Left ventricle myocardium inferior (tissue), 1 donor: ENCODE data around the gene YEATS4. TPM values are rescaled to one million over a fixed set of nuclear protein-coding genes. Genes with fewer than 3 reads are reported as not detected.

ENCODE experiments used
- DNase-seq: peaks from one replicate; pipeline ENCODE4 v3.0.0-alpha.2; 2020
- H3K27ac ChIP-seq: fragments of 200-600 bp; replicated peaks from 2 replicates; pipeline ENCODE4 v1.8.0; 2021
- H3K27me3 ChIP-seq: fragments of 200-600 bp; 2 replicates; pipeline ENCODE4 v1.8.0; 2021; ENCODE audit warnings: low read depth
- H3K36me3 ChIP-seq: fragments of 200-600 bp; 2 replicates; pipeline ENCODE4 v1.8.0; 2021
- H3K4me1 ChIP-seq: fragments of 200-600 bp; 2 replicates; pipeline ENCODE4 v1.8.0; 2021
- H3K4me3 ChIP-seq: fragments of 200-600 bp; 2 replicates; pipeline ENCODE4 v1.8.0; 2021; ENCODE audit warnings: mild to moderate bottlenecking, moderate library complexity
- H3K9me3 ChIP-seq: fragments of 200-600 bp; replicated peaks from 2 replicates; pipeline ENCODE4 v1.8.0; 2021
- CTCF ChIP-seq: fragments of 200-600 bp; IDR thresholded peaks from 2 replicates; pipeline ENCODE4 v1.8.0; 2021; ENCODE audit warnings: antibody characterized with exemption, mild to moderate bottlenecking, borderline replicate concordance
- intact Hi-C: fragments of 100-400 bp; cut with micrococcal nuclease; formaldehyde crosslinking; loops from one replicate; pipeline ENCODE4 v1.11.0; 2022
- total RNA-seq: library from RNA; stranded (reverse); fragmentation: NEBNext Ultra II Directional; extraction: Animal tissue kit (Norgen Biotek cat#: 25700); gene quantifications from one replicate; pipeline ENCODE4 v1.2.1, GENCODE V29; 2021
- donor health status: DM: no; HTN: yes; CAD: no; lungs with severe emphysema.

Gene YEATS4
- total RNA-seq, 1 donor from 2014 or later = 12.8 TPM

- Histone ChIP-seq H3K4me1 (no peaks in the 10 kb centered on the region), H3K27ac (no peak overlapping the region), H3K4me3 (no peak overlapping the region), H3K27me3 (no peaks in the 10 kb centered on the region), H3K9me3 (no peaks in the 10 kb centered on the region), H3K36me3 (peaks cover 6% of the 10 kb centered on the region)
- no peak for TF ChIP-seq CTCF
- DNase-seq = no peak
- intact Hi-C loops = no loop called here
Measured at GRCh38 chr12:69405566-69405865, 46.0 kb downstream of the YEATS4 start.

GRCh38 chr12:69406217-69406616 lies 46.7 kb downstream of the YEATS4 start:
- no peaks in the 10 kb centered on the region for H3K9me3 ChIP-seq
- H3K36me3 ChIP-seq = peaks cover 6% of the 10 kb centered on the region
- no peak for DNase-seq
- H3K27me3 ChIP-seq = no peaks in the 10 kb centered on the region
- H3K27ac ChIP-seq = no peak overlapping the region
- no peak for TF ChIP-seq CTCF
- no peaks in the 10 kb centered on the region for H3K4me1 ChIP-seq
- no peak overlapping the region for H3K4me3 ChIP-seq
- intact Hi-C loops = no loop called here

- no peak for DNase-seq
- no peak overlapping the region for H3K27ac ChIP-seq
- no peak for TF ChIP-seq CTCF
- peaks cover 6% of the 10 kb centered on the region for H3K36me3 ChIP-seq
- peaks cover 1% of the 10 kb centered on the region for H3K4me1 ChIP-seq
- no peaks in the 10 kb centered on the region for H3K27me3 ChIP-seq
- H3K4me3 ChIP-seq = no peak overlapping the region
- no peaks in the 10 kb centered on the region for H3K9me3 ChIP-seq
- intact Hi-C loops = no loop called here
Measured at GRCh38 chr12:69410571-69410970, 51.0 kb downstream of the YEATS4 start.

GRCh38 chr12:69412655-69413054 lies 53.1 kb downstream of the YEATS4 start:
- no peak for DNase-seq
- no peak for TF ChIP-seq CTCF
- Histone ChIP-seq H3K9me3 (no peaks in the 10 kb centered on the region), H3K4me1 (peaks cover 11% of the 10 kb centered on the region), H3K36me3 (peaks cover 6% of the 10 kb centered on the region), H3K4me3 (no peak overlapping the region), H3K27me3 (no peaks in the 10 kb centered on the region), H3K27ac (no peak overlapping the region)
- intact Hi-C loops = no loop called here

- Histone ChIP-seq H3K27ac (peak overlapping the region; percentile 41), H3K4me1 (peaks cover 11% of the 10 kb centered on the region), H3K27me3 (no peaks in the 10 kb centered on the region), H3K9me3 (no peaks in the 10 kb centered on the region), H3K36me3 (no peaks in the 10 kb centered on the region), H3K4me3 (no peak overlapping the region)
- intact Hi-C loops = no loop called here
- peak; percentile 79 for TF ChIP-seq CTCF
- DNase-seq = peak; percentile 25
Measured at GRCh38 chr12:69415471-69416275, 56.1 kb downstream of the YEATS4 start.
